HG03575 (cell line): ENCODE results near the gene HILPDA.
A peak's percentile ranks its signal among the peaks of the same experiment; 100 is the strongest.

Experiments used
- ATAC-seq: cut with Tn5 transposase; IDR thresholded peaks from one replicate; pipeline ENCODE4 v1.9.1; 2021; ENCODE audit not compliant: unreplicated experiment, insufficient number of reproducible peaks, low FRiP score; ENCODE audit errors: extremely low read depth

Gene HILPDA

GRCh38 chr7:128455543-128456254, at the start of gene HILPDA:
HILPDA (plus strand) TSS chr7:128455878; CDS start chr7:128457269, 1,391 bp downstream.
- ATAC-seq, result peak; percentile 46

- no peak for ATAC-seq
Measured at GRCh38 chr7:128406314-128407232, 49.1 kb upstream of the HILPDA start.

GRCh38 chr7:128407233-128407589, 48.5 kb upstream of the HILPDA start:
- no peak for ATAC-seq

GRCh38 chr7:128407751-128408708, 47.6 kb upstream of the HILPDA start:
- no peak for ATAC-seq

- ATAC-seq, result no peak
Measured at GRCh38 chr7:128408709-128409595, 46.7 kb upstream of the HILPDA start.

GRCh38 chr7:128409596-128410450, 45.9 kb upstream of the HILPDA start, which contains the start of gene IMPDH1:
IMPDH1 (minus strand) TSS chr7:128409982; CDS start chr7:128409901, 81 bp downstream.
- ATAC-seq, result peak; percentile 33

GRCh38 chr7:128410451-128410753, 45.3 kb upstream of the HILPDA start:
- ATAC-seq, result no peak

- ATAC-seq, result no peak
Measured at GRCh38 chr7:128415217-128415785, 40.4 kb upstream of the HILPDA start.

- no peak for ATAC-seq
Measured at GRCh38 chr7:128417071-128417470, 38.6 kb upstream of the HILPDA start.

GRCh38 chr7:128419257-128419656, 36.4 kb upstream of the HILPDA start:
- no peak for ATAC-seq

- no peak for ATAC-seq
Measured at GRCh38 chr7:128420773-128421172, 34.9 kb upstream of the HILPDA start.

GRCh38 chr7:128421384-128421783, 34.3 kb upstream of the HILPDA start:
- no peak for ATAC-seq

GRCh38 chr7:128422037-128422436, 33.6 kb upstream of the HILPDA start:
- no peak for ATAC-seq

GRCh38 chr7:128422842-128423241, 32.8 kb upstream of the HILPDA start:
- no peak for ATAC-seq

- no peak for ATAC-seq
Measured at GRCh38 chr7:128424686-128425275, 30.9 kb upstream of the HILPDA start.

GRCh38 chr7:128425850-128426249, 29.8 kb upstream of the HILPDA start:
- ATAC-seq, result no peak
